Ascending aorta (tissue), 2 donors: ENCODE measurements around the gene TMEM132D. TPM values are rescaled to one million over a fixed set of nuclear protein-coding genes. Genes with fewer than 3 reads are reported as not detected.

Experiments used
- DNase-seq, 2 donors: peaks; one replicate each; pipeline ENCODE4 v3.0.0-alpha.2; 2019; ENCODE audit warnings: low spot score in 2 of 2
- H3K27ac ChIP-seq, 2 donors: fragments of 200-600 bp; sonication (generic); one replicate each; pipeline ENCODE4 v1.5.1; 2016 to 2017; ENCODE audit warnings: mild to moderate bottlenecking in 1 of 2
- H3K27me3 ChIP-seq: fragments of 200-600 bp; sonication (generic); one replicate; pipeline ENCODE4 v1.5.1; 2017
- H3K36me3 ChIP-seq, 2 donors: fragments of 200-600 bp; sonication (generic); one replicate each; pipeline ENCODE4 v1.5.1; 2016
- H3K4me1 ChIP-seq, 2 donors: fragments of 200-600 bp; sonication (generic); one replicate each; pipeline ENCODE4 v1.5.1; 2016 to 2017; ENCODE audit warnings: mild to moderate bottlenecking in 1 of 2
- H3K4me3 ChIP-seq, 2 donors: fragments of 200-600 bp; sonication (generic); one replicate each; pipeline ENCODE4 v1.5.1; 2016 to 2017; ENCODE audit warnings: mild to moderate bottlenecking in 1 of 2
- H3K9me3 ChIP-seq, 2 donors: fragments of 200-600 bp; sonication (generic); one replicate each; pipeline ENCODE4 v1.5.1; 2016
- CTCF ChIP-seq, 3 experiments: fragments of 200-600 bp in 2 of 3; fragments of 450-650 bp in 1 of 3; sonication (generic) in 2 of 3; IDR thresholded peaks; one replicate each; pipeline ENCODE4 v1.5.1; 2016 to 2019; ENCODE audit warnings: antibody characterized with exemption in 3 of 3, mild to moderate bottlenecking in 1 of 3, moderate library complexity in 1 of 3
- intact Hi-C: fragments of 100-400 bp; cut with DNase I; formaldehyde crosslinking; loops from one replicate; pipeline ENCODE4 v1.15.1; 2023
- total RNA-seq: library from RNA; depleted of rRNA; stranded (reverse); fragments of >200 nt; gene quantifications from one replicate; pipeline ENCODE4 v1.1.0, GENCODE V29; 2016

The TMEM132D gene
- total RNA-seq, 1 donor from 2014 or later = not detected

- no peaks in the 10 kb centered on the region for H3K27me3 ChIP-seq
- no peak for TF ChIP-seq CTCF (IDR thresholded peaks at IDR 0.05)
- no peak for DNase-seq
- H3K4me3 ChIP-seq = no peak overlapping the region
- intact Hi-C loops = no loop called here
- H3K36me3 ChIP-seq = no peaks in the 10 kb centered on the region
- H3K27ac ChIP-seq = no peak overlapping the region
- H3K9me3 ChIP-seq = peaks cover 0 to 2% of the 10 kb centered on the region in 2 donors
- no peaks in the 10 kb centered on the region for H3K4me1 ChIP-seq
These were observed 518.2 kb downstream of the TMEM132D start for GRCh38 chr12:129385637-129385990.

- no peak for DNase-seq
- Histone ChIP-seq H3K4me3 (no peak overlapping the region), H3K4me1 (no peaks in the 10 kb centered on the region), H3K27ac (no peak overlapping the region), H3K9me3 (peaks cover 0 to 2% of the 10 kb centered on the region in 2 donors), H3K36me3 (no peaks in the 10 kb centered on the region), H3K27me3 (no peaks in the 10 kb centered on the region)
- intact Hi-C loops = no loop called here
- no peak for TF ChIP-seq CTCF (IDR thresholded peaks at IDR 0.05)
These were observed 519.9 kb downstream of the TMEM132D start for GRCh38 chr12:129383956-129384355.

GRCh38 chr12:129381715-129382114 is 522.1 kb downstream of the TMEM132D start:
- Histone ChIP-seq H3K9me3 (peaks cover 0 to 2% of the 10 kb centered on the region in 2 donors), H3K4me3 (no peak overlapping the region), H3K4me1 (no peaks in the 10 kb centered on the region), H3K27ac (no peak overlapping the region), H3K27me3 (no peaks in the 10 kb centered on the region), H3K36me3 (no peaks in the 10 kb centered on the region)
- intact Hi-C loops = no loop called here
- no peak for TF ChIP-seq CTCF (IDR thresholded peaks at IDR 0.05)
- DNase-seq = no peak

GRCh38 chr12:129379076-129379804 is 524.6 kb downstream of the TMEM132D start:
- intact Hi-C loops = no loop called here
- no peak for TF ChIP-seq CTCF (IDR thresholded peaks at IDR 0.05)
- H3K9me3 ChIP-seq = no peaks in the 10 kb centered on the region

GRCh38 chr12:129378496-129378895 is 525.3 kb downstream of the TMEM132D start:
- no peaks in the 10 kb centered on the region for H3K9me3 ChIP-seq
- no peaks in the 10 kb centered on the region for H3K36me3 ChIP-seq
- no peaks in the 10 kb centered on the region for H3K4me1 ChIP-seq
- intact Hi-C loops = no loop called here
- no peaks in the 10 kb centered on the region for H3K27me3 ChIP-seq
- H3K4me3 ChIP-seq = no peak overlapping the region
- no peak for TF ChIP-seq CTCF (IDR thresholded peaks at IDR 0.05)
- no peak overlapping the region for H3K27ac ChIP-seq
- DNase-seq = no peak

More at GRCh38 chr12:129379076-129379804, 524.6 kb downstream of the TMEM132D start:
- Histone ChIP-seq H3K4me3 (no peak overlapping the region), H3K27me3 (no peaks in the 10 kb centered on the region), H3K36me3 (no peaks in the 10 kb centered on the region), H3K4me1 (no peaks in the 10 kb centered on the region), H3K27ac (no peak overlapping the region)
- DNase-seq = no peak
